Neural cell (in vitro differentiated cells): ENCODE measurements around the gene ANO1. TPM values are rescaled to one million over a fixed set of nuclear protein-coding genes. Genes with fewer than 3 reads are reported as not detected.

Source experiments
- H2AFZ ChIP-seq: fragments of 200-600, 300-800 bp; sonication (generic), shearing (Covaris generic); 2 replicates; pipeline ENCODE4 v1.6.0; 2014; ENCODE audit warnings: low read depth, mild to moderate bottlenecking, antibody characterized with exemption, low read length, moderate library complexity
- H3F3A ChIP-seq: fragments of 200-600 bp; shearing (Covaris generic); 2 replicates; pipeline ENCODE4 v1.6.1; 2016; ENCODE audit warnings: mild to moderate bottlenecking, moderate library complexity, mixed read lengths, antibody characterized with exemption, low read length; ENCODE audit not compliant: insufficient read depth, poor library complexity, severe bottlenecking
- H3K27ac ChIP-seq: fragments of 200-600, 300-800 bp; sonication (generic), shearing (Covaris generic); 2 replicates; pipeline ENCODE4 v1.5.1; 2014; ENCODE audit warnings: mild to moderate bottlenecking, low read length, moderate library complexity
- H3K27me3 ChIP-seq: fragments of 300-800, 200-600 bp; sonication (generic), shearing (Covaris generic); 2 replicates; pipeline ENCODE4 v1.6.0; 2014; ENCODE audit warnings: mild to moderate bottlenecking, low read depth, low read length, moderate library complexity; ENCODE audit not compliant: insufficient read depth
- H3K36me3 ChIP-seq: fragments of 300-800, 200-600 bp; sonication (generic), shearing (Covaris generic); 2 replicates; pipeline ENCODE4 v1.5.1; 2014; ENCODE audit warnings: mild to moderate bottlenecking, antibody characterized with exemption, low read length, moderate library complexity; ENCODE audit not compliant: insufficient read depth
- H3K4me2 ChIP-seq: fragments of 300-800, 200-600 bp; sonication (generic), shearing (Covaris generic); 2 replicates; pipeline ENCODE4 v1.6.0; 2014; ENCODE audit warnings: mild to moderate bottlenecking, low read length
- H3K4me3 ChIP-seq: fragments of 300-800, 200-600 bp; sonication (generic), shearing (Covaris generic); 2 replicates; pipeline ENCODE4 v1.5.1; 2014; ENCODE audit warnings: mild to moderate bottlenecking, low read length, moderate library complexity
- H3K79me2 ChIP-seq: fragments of 200-600 bp; shearing (Covaris generic); replicated peaks from 2 replicates; pipeline ENCODE4 v1.6.0; 2014; ENCODE audit warnings: mild to moderate bottlenecking, low read length, moderate library complexity; ENCODE audit not compliant: insufficient read depth
- H3K9ac ChIP-seq: fragments of 300-800, 200-600 bp; sonication (generic), shearing (Covaris generic); 2 replicates; pipeline ENCODE4 v1.6.1; 2016; ENCODE audit warnings: mild to moderate bottlenecking, low read length, mixed read lengths
- H3K9me2 ChIP-seq: fragments of 200-600 bp; shearing (Covaris generic); 2 replicates; pipeline ENCODE4 v1.6.1; 2016; ENCODE audit warnings: mild to moderate bottlenecking, low read length, mixed read lengths; ENCODE audit not compliant: insufficient read depth
- H3K9me3 ChIP-seq: fragments of 200-600, 300-800 bp; sonication (generic), shearing (Covaris generic); 2 replicates; pipeline ENCODE4 v1.6.1; 2016; ENCODE audit warnings: mild to moderate bottlenecking, mixed run types, low read length, moderate library complexity, mixed read lengths
- H4K20me1 ChIP-seq: fragments of 200-600 bp; shearing (Covaris generic); 2 replicates; pipeline ENCODE4 v1.6.1; 2016; ENCODE audit warnings: mild to moderate bottlenecking, mixed run types; ENCODE audit not compliant: insufficient read depth
- EP300 ChIP-seq: fragments of 450-650 bp; conservative IDR thresholded peaks from 2 replicates; pipeline ENCODE4 v1.6.1; 2014; ENCODE audit warnings: antibody characterized with exemption, mild to moderate bottlenecking, moderate library complexity; ENCODE audit not compliant: poor library complexity, severe bottlenecking
- EZH2 ChIP-seq: fragments of 200-600, 300-800 bp; shearing (Covaris generic), sonication (generic); IDR thresholded peaks from 2 replicates; pipeline ENCODE4 v1.6.1; 2014; ENCODE audit warnings: antibody characterized with exemption, low read length, borderline replicate concordance, mild to moderate bottlenecking; ENCODE audit not compliant: insufficient read depth, poor library complexity, severe bottlenecking
- MXI1 ChIP-seq: fragments of 450-650 bp; conservative IDR thresholded peaks from 2 replicates; pipeline ENCODE4 v1.6.1; 2014; ENCODE audit warnings: antibody characterized with exemption, mild to moderate bottlenecking; ENCODE audit not compliant: poor library complexity, severe bottlenecking
- POLR2AphosphoS5 ChIP-seq: IDR thresholded peaks from 2 replicates; pipeline ENCODE4 v1.6.1; 2012
- RAD21 ChIP-seq: fragments of 450-650 bp; conservative IDR thresholded peaks from 2 replicates; pipeline ENCODE4 v1.6.1; 2014; ENCODE audit warnings: antibody characterized with exemption, mild to moderate bottlenecking, moderate library complexity
- SMC3 ChIP-seq: fragments of 450-650 bp; conservative IDR thresholded peaks from 2 replicates; pipeline ENCODE4 v1.6.1; 2014; ENCODE audit warnings: antibody characterized with exemption, mild to moderate bottlenecking, moderate library complexity; ENCODE audit not compliant: poor library complexity
- TAF1 ChIP-seq: IDR thresholded peaks from 2 replicates; pipeline ENCODE4 v1.6.1; 2012; ENCODE audit warnings: low read depth
- polyA plus RNA-seq: library from polyadenylated mRNA; depleted of rRNA; stranded (reverse); fragments of >200 nt; gene quantifications from 2 replicates; pipeline ENCODE4 v1.2.3, GENCODE V29; 2014
- TF ChIP-seq, protein P1 (sequence below): IDR thresholded peaks from 2 replicates; pipeline ENCODE4 v1.6.1; 2012; ENCODE audit warnings: borderline replicate concordance
- TF ChIP-seq, protein P2 (sequence below): fragments of 450-650 bp; IDR thresholded peaks from 2 replicates; pipeline ENCODE4 v1.5.1; 2014; ENCODE audit warnings: antibody characterized with exemption, mild to moderate bottlenecking, moderate library complexity; ENCODE audit not compliant: poor library complexity, severe bottlenecking

ANO1 gene
- polyA plus RNA-seq, 1 donor from 2014 or later: not detected

DNA sequence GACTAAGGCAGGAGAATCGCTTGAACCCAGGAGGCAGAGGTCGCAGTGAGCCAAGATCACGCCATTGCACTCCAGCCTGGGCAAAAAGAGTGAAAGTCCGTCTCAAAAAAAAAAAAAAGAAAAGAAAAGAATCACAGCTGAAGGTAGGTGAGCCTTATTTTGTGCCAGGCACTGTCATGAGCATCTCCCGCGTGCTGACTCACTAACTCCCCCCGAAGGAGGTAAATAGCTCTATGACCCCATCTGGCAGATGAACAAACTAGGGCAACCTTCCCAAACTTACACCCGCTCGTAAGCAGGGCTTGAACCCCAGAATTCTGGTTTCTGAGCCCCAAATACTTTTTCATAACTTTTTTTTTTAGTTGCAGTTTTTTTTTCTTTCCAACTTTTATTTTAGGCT lies 60.3 kb downstream of the ANO1 start:
- Histone ChIP-seq H3K9ac (no peak overlapping the region), H2AFZ (no peak overlapping the region), H3K27me3 (no peaks in the 10 kb centered on the region), H3K27ac (no peak overlapping the region), H3K36me3 (no peaks in the 10 kb centered on the region), H3K4me2 (no peak overlapping the region), H3K9me2 (no peaks in the 10 kb centered on the region), H3K4me3 (no peak overlapping the region), H3F3A (peaks cover 15% of the 10 kb centered on the region), H3K79me2 (no peaks in the 10 kb centered on the region), H4K20me1 (no peaks in the 10 kb centered on the region), H3K9me3 (no peaks in the 10 kb centered on the region)
- TF ChIP-seq SMC3 (no peak), TAF1 (no peak), EP300 (no peak), MXI1 (no peak), RAD21 (no peak), EZH2 (no peak), POLR2AphosphoS5 (no peak)
- TF ChIP-seq, protein P1, sequence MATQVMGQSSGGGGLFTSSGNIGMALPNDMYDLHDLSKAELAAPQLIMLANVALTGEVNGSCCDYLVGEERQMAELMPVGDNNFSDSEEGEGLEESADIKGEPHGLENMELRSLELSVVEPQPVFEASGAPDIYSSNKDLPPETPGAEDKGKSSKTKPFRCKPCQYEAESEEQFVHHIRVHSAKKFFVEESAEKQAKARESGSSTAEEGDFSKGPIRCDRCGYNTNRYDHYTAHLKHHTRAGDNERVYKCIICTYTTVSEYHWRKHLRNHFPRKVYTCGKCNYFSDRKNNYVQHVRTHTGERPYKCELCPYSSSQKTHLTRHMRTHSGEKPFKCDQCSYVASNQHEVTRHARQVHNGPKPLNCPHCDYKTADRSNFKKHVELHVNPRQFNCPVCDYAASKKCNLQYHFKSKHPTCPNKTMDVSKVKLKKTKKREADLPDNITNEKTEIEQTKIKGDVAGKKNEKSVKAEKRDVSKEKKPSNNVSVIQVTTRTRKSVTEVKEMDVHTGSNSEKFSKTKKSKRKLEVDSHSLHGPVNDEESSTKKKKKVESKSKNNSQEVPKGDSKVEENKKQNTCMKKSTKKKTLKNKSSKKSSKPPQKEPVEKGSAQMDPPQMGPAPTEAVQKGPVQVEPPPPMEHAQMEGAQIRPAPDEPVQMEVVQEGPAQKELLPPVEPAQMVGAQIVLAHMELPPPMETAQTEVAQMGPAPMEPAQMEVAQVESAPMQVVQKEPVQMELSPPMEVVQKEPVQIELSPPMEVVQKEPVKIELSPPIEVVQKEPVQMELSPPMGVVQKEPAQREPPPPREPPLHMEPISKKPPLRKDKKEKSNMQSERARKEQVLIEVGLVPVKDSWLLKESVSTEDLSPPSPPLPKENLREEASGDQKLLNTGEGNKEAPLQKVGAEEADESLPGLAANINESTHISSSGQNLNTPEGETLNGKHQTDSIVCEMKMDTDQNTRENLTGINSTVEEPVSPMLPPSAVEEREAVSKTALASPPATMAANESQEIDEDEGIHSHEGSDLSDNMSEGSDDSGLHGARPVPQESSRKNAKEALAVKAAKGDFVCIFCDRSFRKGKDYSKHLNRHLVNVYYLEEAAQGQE: no peak
- TF ChIP-seq, protein P2, sequence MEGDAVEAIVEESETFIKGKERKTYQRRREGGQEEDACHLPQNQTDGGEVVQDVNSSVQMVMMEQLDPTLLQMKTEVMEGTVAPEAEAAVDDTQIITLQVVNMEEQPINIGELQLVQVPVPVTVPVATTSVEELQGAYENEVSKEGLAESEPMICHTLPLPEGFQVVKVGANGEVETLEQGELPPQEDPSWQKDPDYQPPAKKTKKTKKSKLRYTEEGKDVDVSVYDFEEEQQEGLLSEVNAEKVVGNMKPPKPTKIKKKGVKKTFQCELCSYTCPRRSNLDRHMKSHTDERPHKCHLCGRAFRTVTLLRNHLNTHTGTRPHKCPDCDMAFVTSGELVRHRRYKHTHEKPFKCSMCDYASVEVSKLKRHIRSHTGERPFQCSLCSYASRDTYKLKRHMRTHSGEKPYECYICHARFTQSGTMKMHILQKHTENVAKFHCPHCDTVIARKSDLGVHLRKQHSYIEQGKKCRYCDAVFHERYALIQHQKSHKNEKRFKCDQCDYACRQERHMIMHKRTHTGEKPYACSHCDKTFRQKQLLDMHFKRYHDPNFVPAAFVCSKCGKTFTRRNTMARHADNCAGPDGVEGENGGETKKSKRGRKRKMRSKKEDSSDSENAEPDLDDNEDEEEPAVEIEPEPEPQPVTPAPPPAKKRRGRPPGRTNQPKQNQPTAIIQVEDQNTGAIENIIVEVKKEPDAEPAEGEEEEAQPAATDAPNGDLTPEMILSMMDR: no peak

DNA sequence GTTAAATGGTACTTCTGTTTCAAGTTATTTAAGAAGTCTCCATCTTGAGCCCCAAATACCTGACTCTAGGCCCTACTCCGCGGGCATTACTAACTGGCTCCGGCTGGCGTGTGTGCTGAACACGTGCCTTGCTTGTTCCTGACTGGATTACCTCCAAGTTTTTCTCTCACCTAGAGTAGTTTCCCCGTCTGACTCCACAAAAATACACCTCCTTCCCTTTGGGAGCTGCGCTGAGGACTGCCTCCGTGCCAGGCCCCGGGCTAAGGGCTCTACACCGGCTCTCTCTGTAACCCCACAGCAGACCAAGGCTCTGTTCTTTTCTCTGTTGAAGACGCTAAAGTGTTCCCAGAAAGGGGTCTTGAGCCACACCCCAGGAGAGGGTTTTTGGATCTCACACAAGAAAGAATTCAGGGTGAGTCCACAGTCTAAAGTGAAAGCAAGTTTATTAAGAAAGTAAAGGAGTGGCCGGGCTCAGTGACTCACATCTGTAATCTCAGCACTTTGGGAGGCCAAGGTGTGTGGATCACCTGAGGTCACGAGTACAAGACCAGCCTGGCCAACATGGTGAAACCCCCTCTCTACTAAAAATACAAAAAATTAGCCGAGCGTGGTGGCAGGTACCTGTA lies 61.8 kb downstream of the ANO1 start:
- Histone ChIP-seq H3K9ac (no peak overlapping the region), H3K4me3 (no peak overlapping the region), H3K27me3 (no peaks in the 10 kb centered on the region), H3K9me3 (no peaks in the 10 kb centered on the region), H3F3A (peaks cover 15% of the 10 kb centered on the region), H3K9me2 (no peaks in the 10 kb centered on the region), H2AFZ (no peak overlapping the region), H3K36me3 (no peaks in the 10 kb centered on the region), H3K4me2 (no peak overlapping the region), H3K27ac (no peak overlapping the region), H3K79me2 (no peaks in the 10 kb centered on the region), H4K20me1 (no peaks in the 10 kb centered on the region)
- TF ChIP-seq EZH2 (no peak), MXI1 (no peak), RAD21 (no peak), TAF1 (no peak), SMC3 (no peak), POLR2AphosphoS5 (no peak), EP300 (no peak)
- TF ChIP-seq, protein P1: no peak
- TF ChIP-seq, protein P2: no peak
